Measurements from ENCODE around the gene CAPN13. TPM values are rescaled to one million over a fixed set of nuclear protein-coding genes. Genes with fewer than 3 reads are reported as not detected.

Gene CAPN13
- total and polyA plus RNA-seq, 2 donors (not counting 3 experiments of a cell fraction or from before 2014, with no cell fraction given) = not detected

GRCh38 chr2:30704309-30705020 lies 102.8 kb downstream of the CAPN13 start:
- H3K27me3 ChIP-seq (ENCODE audit: control insufficient read depth in 2 of 2, insufficient read depth in 2 of 2, low read length in 2 of 2) = no peaks in the 10 kb centered on the region
- dilution Hi-C loops (cut with MboI; ENCODE audit: extremely low pct_ligation_motif_present, low sequenced_read_pairs) = loop anchor here (25.0 kb wide), 1 partner anchor 633 kb away; no protein-coding TSS in a partner anchor
- no TSS peak for BruUV-seq (replicated peaks)
- ChIA-PET CTCF (interaction anchor here (1.2 to 12.9 kb wide), 5 partner anchors 10 to 538 kb away, joined by 3 to 542 read pairs (median 5); no protein-coding TSS in a partner anchor), POLR2A (no interaction called here)
- TF ChIP-seq CTCF (IDR thresholded peaks at IDR 0.05; ENCODE audit: extremely low read depth in 1 of 2, insufficient read depth in 1 of 2, low read depth in 1 of 2, low read length in 2 of 2) (no peak), MAX (IDR thresholded peaks at IDR 0.05; ENCODE audit: insufficient read depth, insufficient read length) (no peak), GATA2 (IDR thresholded peaks at IDR 0.05; ENCODE audit: insufficient read depth, insufficient read length, low read depth, low read length) (no peak), POLR2A (IDR thresholded peaks at IDR 0.05; ENCODE audit: low read depth, low read length) (no peak), FOS (IDR thresholded peaks at IDR 0.05; ENCODE audit: borderline replicate concordance, insufficient read depth, low read length) (no peak), JUN (IDR thresholded peaks at IDR 0.05; ENCODE audit: borderline replicate concordance, insufficient read depth, insufficient read length, low read depth) (no peak), POLR2AphosphoS5 (IDR thresholded peaks at IDR 0.05; ENCODE audit: insufficient read depth, low read depth, low read length) (no peak)
- no peak overlapping the region for H3K4me2 ChIP-seq (ENCODE audit: insufficient read depth, low read length)
- H3K9me3 ChIP-seq (replicated peaks; ENCODE audit: control insufficient read depth, insufficient read depth, low read length) = peaks cover 2% of the 10 kb centered on the region
- intact Hi-C loops (cut with micrococcal nuclease) = no loop called here
- FAIRE-seq (no peak), DNase-seq (ENCODE audit: low read depth, low spot score) (no peak)
- no peaks in the 10 kb centered on the region for H3K36me3 ChIP-seq (ENCODE audit: control insufficient read depth in 2 of 2, extremely low read depth in 1 of 2, insufficient read depth in 2 of 2, low read length in 2 of 2)
- H3K79me2 ChIP-seq (ENCODE audit: control insufficient read depth, insufficient read depth, low read length) = no peaks in the 10 kb centered on the region
- H3K9me1 ChIP-seq (replicated peaks; ENCODE audit: control insufficient read depth, extremely low read depth, insufficient read depth, low read length) = no peaks in the 10 kb centered on the region
- H2AFZ ChIP-seq (ENCODE audit: low read depth, low read length) = no peak overlapping the region
- H3K27ac ChIP-seq (ENCODE audit: insufficient read depth, low read depth, low read length) = no peak overlapping the region
- H3K4me3 ChIP-seq (replicated peaks in 1 of 3; ENCODE audit: insufficient read depth in 1 of 3, low read depth in 1 of 3, low read length in 3 of 3) = no peak overlapping the region
- H3K9ac ChIP-seq (replicated peaks; ENCODE audit: extremely low read depth, insufficient read depth, low read length) = no peak overlapping the region
- no peaks in the 10 kb centered on the region for H4K20me1 ChIP-seq (replicated peaks; ENCODE audit: control insufficient read depth, extremely low read depth, insufficient read depth, low read length)
- no peaks in the 10 kb centered on the region for H3K4me1 ChIP-seq (ENCODE audit: control insufficient read depth, extremely low read depth, insufficient read depth, low read length)

Data from endothelial cell of umbilical vein (primary cell).